Transverse colon (tissue), 3 donors: ENCODE data around the gene UPF3B.

Experiments used
- CTCF ChIP-seq, 5 experiments: fragments of 200-600 bp in 3 of 5; fragments of 450-650 bp in 2 of 5; sonication (generic) in 3 of 5; IDR thresholded peaks; 1 replicate in 2 of 5; 2 replicates in 3 of 5; pipeline ENCODE4 v1.5.1; 2016 to 2017; ENCODE audit warnings: antibody characterized with exemption in 5 of 5, inconsistent platforms in 3 of 5, mild to moderate bottlenecking in 2 of 5, moderate library complexity in 1 of 5
- POLR2A ChIP-seq: fragments of 450-650 bp; IDR thresholded peaks from one replicate; pipeline ENCODE4 v1.6.1; 2016; ENCODE audit warnings: antibody characterized with exemption, mild to moderate bottlenecking, moderate library complexity

GRCh38 chrX:119852382-119853353, at the start of gene UPF3B:
- no peak for TF ChIP-seq CTCF (IDR thresholded peaks at IDR 0.05)
- peak; percentile 77 for TF ChIP-seq POLR2A
